NT2/D1 (cell line): ENCODE data around the gene EEFSEC.

Experiments used
- DNase-seq: peaks from one replicate; pipeline ENCODE4 v3.0.0-alpha.2; 2011; ENCODE audit warnings: low read depth, low spot score
- H3K27me3 ChIP-seq: 2 replicates; pipeline ENCODE4 v1.6.0; 2011; ENCODE audit warnings: mild to moderate bottlenecking; ENCODE audit not compliant: insufficient read length, insufficient read depth
- H3K36me3 ChIP-seq: 2 replicates; pipeline ENCODE4 v1.6.1; 2011; ENCODE audit warnings: mild to moderate bottlenecking, low read length, mixed read lengths; ENCODE audit not compliant: insufficient read depth, insufficient read length
- H3K4me1 ChIP-seq: 2 replicates; pipeline ENCODE4 v1.5.1; 2011; ENCODE audit not compliant: insufficient read depth, insufficient read length
- H3K4me3 ChIP-seq: 2 replicates; pipeline ENCODE4 v1.5.1; 2011; ENCODE audit warnings: low read depth; ENCODE audit not compliant: insufficient read length
- H3K9ac ChIP-seq: 2 replicates; pipeline ENCODE4 v1.6.0; 2011; ENCODE audit warnings: low read depth; ENCODE audit not compliant: insufficient read length
- H3K9me3 ChIP-seq: 2 replicates; pipeline ENCODE4 v1.5.1; 2011; ENCODE audit warnings: mild to moderate bottlenecking, low read length; ENCODE audit not compliant: insufficient read depth
- SUZ12 ChIP-seq: IDR thresholded peaks from 2 replicates; pipeline ENCODE4 v1.6.1; 2011; ENCODE audit not compliant: insufficient read length, insufficient read depth; ENCODE audit errors: extremely low read depth
- YY1 ChIP-seq: IDR thresholded peaks from 2 replicates; pipeline ENCODE4 v1.6.1; 2011; ENCODE audit not compliant: insufficient read length, insufficient read depth
- ZNF274 ChIP-seq: IDR thresholded peaks from 2 replicates; pipeline ENCODE4 v1.6.1; 2011; ENCODE audit warnings: mild to moderate bottlenecking, low read depth, low read length

EEFSEC gene

DNA sequence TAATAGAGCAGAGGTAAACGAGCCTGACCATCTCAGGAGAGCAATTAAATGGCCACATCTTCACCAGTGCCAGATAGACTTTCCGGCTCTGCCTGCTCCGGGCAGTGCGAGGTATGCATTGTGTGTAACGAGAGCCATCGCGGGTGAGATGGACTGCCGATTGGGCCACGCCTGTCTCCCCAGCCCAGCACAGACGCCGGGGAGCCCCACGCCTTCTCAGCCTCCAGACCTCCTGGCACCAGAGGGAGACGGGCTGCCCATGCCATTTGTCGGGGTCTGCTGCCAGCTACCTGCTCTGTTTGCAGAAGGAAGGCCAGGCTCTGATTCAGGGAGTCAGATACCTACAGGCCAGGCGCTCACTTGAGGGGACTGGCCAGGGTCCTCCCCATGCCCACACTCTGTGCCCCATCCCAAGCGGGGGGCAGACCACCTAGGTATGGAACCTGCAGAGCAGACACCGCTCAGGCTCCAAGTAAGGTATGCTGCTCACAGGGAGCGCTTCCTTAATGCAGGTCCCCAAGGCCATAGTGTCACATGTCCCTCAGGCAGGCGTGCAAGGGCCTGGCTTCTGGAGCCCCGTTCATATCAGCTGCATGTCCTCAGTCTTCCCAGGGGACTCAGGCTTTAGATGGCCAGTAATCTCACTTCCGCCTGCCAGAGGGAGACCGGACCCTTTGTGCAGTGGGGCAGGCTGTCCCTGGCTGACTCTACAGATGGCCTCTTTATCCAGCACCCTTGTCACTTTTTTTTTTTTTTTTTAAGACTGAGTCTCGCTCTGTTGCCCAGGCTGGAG lies 251.2 kb downstream of the EEFSEC start:
- Histone ChIP-seq H3K4me3 (no peak overlapping the region), H3K4me1 (peaks cover 44% of the 10 kb centered on the region), H3K36me3 (no peaks in the 10 kb centered on the region), H3K9ac (peak overlapping the region; percentile 8), H3K9me3 (no peaks in the 10 kb centered on the region), H3K27me3 (no peaks in the 10 kb centered on the region)
- no peak for TF ChIP-seq ZNF274
- no peak for TF ChIP-seq YY1
- TF ChIP-seq SUZ12: no peak
- no peak for DNase-seq

DNA sequence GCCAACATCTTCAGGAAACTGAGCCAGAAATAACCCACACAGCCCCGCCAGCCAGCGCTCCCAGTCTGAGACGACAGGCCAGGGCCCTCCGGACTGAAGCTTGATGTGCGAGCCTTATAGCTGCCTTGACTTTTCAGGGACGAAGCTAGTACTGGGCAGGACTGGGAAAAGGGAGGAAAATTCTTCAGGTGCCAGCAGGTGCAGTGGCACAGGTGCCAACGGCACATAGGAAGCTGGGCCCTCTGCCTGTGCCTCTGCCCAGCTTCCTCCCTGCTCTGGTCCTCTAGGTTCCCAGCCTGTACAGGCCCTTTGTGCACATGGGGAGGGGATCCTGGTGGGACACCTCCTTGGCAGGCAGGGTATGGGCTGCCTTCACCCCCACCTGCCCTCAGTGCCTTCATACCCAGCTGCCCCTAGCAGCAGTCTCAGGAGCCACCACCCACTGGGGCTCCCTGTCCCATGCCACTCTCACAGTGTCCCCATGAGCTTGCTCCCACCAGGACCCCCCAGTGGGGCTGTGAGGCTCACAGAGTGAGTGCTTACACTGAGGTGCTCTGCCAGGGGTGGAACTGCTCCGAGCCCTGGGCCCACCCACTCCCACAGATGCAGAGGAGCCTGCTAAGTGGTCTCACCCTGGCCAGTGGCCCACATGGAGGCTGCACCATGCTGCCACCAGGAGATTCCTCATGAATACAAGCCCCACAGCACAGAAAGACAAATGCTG lies 252.4 kb downstream of the EEFSEC start:
- TF ChIP-seq SUZ12: no peak
- no peak for TF ChIP-seq YY1
- TF ChIP-seq ZNF274: no peak
- Histone ChIP-seq H3K36me3 (no peaks in the 10 kb centered on the region), H3K4me1 (peaks cover 40% of the 10 kb centered on the region), H3K27me3 (no peaks in the 10 kb centered on the region), H3K4me3 (no peak overlapping the region), H3K9ac (no peak overlapping the region), H3K9me3 (no peaks in the 10 kb centered on the region)
- DNase-seq: no peak

DNA sequence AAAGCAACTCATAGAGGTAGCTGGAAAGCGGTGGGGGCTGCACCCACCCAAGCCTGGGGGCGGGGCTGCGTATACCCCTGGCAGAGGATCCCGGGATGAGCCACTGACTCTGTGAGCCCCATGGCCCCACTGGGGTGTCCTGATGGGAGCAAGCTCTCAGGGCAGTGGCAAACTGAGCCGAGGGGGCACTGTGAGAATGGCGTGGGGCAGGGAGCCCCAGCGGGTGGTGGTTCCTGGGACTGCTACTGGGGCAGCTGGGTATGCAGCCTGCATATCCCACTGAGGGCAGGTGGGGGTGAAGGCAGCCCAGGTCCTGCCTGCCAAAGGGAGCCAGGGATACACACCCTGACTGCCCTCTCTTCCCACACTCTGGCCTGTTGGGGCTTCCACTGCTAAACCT lies 254.0 kb downstream of the EEFSEC start:
- Histone ChIP-seq H3K4me3 (no peak overlapping the region), H3K4me1 (peaks cover 39% of the 10 kb centered on the region), H3K9me3 (no peaks in the 10 kb centered on the region), H3K36me3 (no peaks in the 10 kb centered on the region), H3K27me3 (no peaks in the 10 kb centered on the region), H3K9ac (no peak overlapping the region)
- no peak for TF ChIP-seq YY1
- no peak for TF ChIP-seq SUZ12
- TF ChIP-seq ZNF274: no peak
- no peak for DNase-seq

DNA sequence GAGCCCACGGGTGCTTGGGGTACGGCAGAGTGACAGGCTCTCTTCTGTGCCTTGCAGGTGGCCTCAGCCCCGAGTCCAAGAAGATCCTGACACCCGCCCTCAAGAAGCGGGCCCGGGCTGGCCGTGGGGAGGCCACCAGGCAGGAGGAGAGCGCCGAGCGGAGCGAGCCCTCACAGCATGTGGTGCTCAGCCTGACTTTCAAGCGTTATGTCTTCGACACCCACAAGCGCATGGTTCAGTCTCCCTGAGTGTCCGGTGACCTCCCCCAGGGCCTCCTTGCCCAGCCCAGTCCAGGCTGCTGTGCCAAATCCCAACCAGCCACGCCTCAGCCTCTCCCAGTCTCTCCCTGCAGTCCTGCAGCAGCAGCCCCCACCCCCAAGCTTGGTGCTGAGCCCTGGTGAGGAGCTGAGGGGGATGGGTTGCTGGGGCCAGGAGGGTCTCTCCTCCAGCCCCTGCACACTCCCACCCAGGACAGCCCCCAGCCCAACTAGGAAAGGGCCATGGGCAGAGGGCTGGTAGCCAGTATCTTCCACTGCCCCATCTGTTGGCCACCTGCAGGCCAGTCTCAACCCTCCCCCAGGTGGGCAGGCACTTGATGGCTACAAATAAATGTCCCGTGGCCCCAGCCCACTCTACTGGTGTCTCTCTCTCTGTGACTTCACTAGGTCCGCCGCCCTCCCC lies 254.9 kb downstream of the EEFSEC start:
- no peak overlapping the region for H3K9ac ChIP-seq
- no peaks in the 10 kb centered on the region for H3K36me3 ChIP-seq
- no peak for DNase-seq
- no peaks in the 10 kb centered on the region for H3K27me3 ChIP-seq
- peaks cover 45% of the 10 kb centered on the region for H3K4me1 ChIP-seq
- H3K9me3 ChIP-seq: no peaks in the 10 kb centered on the region
- no peak overlapping the region for H3K4me3 ChIP-seq
- TF ChIP-seq SUZ12: no peak
- no peak for TF ChIP-seq ZNF274
- no peak for TF ChIP-seq YY1

DNA sequence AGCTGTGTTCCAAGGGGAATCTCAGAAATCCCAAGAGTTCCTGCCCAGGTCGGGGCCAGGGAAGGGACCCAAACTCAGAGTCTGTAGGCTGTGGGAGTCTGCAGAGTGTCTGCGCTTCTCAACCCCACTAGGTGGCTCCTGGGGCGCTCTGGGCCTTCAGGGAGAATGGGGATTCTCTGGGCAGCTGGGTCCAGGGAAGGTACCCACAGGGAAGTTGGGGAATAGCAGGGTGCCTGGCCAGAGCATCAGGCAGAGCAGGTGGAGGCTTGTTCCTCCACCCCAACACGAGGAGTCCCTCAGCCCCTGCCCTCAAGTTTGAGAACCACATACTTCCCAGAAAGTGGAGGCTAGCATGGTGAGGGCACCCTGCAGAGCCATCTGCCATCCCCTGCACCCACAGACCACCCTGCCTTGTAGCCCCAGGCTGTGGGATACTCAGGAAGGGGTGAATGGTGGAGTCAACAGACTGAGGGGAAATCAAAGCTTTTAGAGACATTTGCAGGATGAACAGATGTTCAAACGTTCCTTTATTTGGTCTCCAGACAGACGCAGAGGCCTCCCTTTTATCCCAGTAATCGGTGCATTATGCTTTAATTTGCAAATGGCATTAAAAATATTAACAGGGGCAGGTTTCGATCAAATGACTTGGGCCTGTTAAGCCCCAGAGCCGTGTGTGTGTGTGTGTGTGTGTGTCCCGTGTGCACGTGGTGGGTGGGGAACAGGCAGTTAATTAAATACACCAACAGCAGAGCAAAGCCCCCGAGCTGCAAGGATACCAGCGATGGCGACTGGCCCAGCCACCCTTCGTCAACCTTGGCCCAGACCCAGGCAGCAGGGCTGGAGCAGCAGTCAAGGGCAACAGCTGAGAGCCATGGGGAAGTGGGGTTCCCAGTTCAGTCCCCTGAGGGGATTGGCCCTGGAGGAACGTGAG lies 255.7 kb downstream of the EEFSEC start:
- TF ChIP-seq YY1 (no peak), SUZ12 (no peak), ZNF274 (no peak)
- Histone ChIP-seq H3K4me3 (no peak overlapping the region), H3K4me1 (peaks cover 52% of the 10 kb centered on the region), H3K9ac (peak overlapping the region; percentile 34), H3K36me3 (no peaks in the 10 kb centered on the region), H3K27me3 (no peaks in the 10 kb centered on the region), H3K9me3 (no peaks in the 10 kb centered on the region)
- DNase-seq: no peak

DNA sequence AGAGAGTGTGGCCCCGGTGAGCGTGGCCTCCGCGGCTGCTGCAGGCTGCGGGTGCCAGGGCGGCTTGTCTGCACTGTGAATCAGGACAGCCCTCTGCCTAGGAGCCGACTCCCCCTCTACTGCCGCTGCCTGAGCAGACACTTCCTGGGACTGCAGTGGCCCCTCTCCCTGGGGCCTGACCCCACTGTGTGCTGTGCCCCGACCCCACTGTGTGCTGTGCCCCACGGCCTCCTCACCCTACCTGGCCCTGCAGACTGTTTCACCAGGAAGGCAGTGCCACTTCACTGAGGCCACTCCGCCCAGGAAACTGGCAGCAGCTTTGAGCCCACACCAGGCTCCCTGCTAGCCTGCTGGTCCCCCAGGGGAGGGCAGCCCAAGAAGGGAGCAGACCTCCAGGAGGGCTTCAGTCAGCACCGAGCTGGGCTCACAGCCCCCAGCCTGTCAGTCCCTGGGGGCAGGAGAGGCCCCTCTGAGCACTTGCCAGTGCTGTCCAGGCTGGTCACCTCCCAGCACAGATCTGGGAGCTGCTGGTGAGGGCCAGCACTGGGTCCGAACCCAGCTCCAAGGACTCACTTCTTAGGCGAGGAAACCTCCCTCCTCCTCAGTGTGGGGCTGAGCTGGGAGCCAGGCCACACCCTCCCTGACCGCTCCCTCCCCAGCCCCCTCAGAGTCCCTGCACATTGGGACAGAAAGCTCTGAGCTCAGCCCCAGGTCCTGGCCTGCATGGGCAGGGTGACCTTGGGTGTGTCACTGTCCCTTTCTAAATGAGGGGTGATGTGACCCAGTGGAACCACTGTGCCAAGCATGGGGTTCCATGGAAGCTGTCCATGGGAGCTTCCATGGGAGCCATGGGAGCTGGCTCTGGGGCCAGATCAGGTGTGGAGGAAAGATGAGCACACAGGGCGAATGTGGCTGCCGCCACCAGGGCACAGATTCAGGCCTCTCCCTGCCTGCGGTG lies 256.6 kb downstream of the EEFSEC start:
- no peaks in the 10 kb centered on the region for H3K9me3 ChIP-seq
- no peaks in the 10 kb centered on the region for H3K36me3 ChIP-seq
- peaks cover 52% of the 10 kb centered on the region for H3K4me1 ChIP-seq
- TF ChIP-seq YY1 (no peak), SUZ12 (no peak), ZNF274 (no peak)
- peak overlapping the region; percentile 11 for H3K9ac ChIP-seq
- no peak for DNase-seq
- H3K27me3 ChIP-seq: no peaks in the 10 kb centered on the region
- no peak overlapping the region for H3K4me3 ChIP-seq
